NCI-H128 (cell line): ENCODE data around the gene CDYL2.
"Not testable (repeated sequence)": the region's sequence is repeated elsewhere in the genome, so short reads cannot be mapped to it uniquely, and the experiment has no call there.

Experiments
- DNase-seq: peaks from one replicate; lab custom pipeline; 2025; ENCODE audit not compliant: unreplicated experiment; lab: John Stamatoyannopoulos, UW

CDYL2 gene, protein sequence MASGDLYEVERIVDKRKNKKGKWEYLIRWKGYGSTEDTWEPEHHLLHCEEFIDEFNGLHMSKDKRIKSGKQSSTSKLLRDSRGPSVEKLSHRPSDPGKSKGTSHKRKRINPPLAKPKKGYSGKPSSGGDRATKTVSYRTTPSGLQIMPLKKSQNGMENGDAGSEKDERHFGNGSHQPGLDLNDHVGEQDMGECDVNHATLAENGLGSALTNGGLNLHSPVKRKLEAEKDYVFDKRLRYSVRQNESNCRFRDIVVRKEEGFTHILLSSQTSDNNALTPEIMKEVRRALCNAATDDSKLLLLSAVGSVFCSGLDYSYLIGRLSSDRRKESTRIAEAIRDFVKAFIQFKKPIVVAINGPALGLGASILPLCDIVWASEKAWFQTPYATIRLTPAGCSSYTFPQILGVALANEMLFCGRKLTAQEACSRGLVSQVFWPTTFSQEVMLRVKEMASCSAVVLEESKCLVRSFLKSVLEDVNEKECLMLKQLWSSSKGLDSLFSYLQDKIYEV

DNA sequence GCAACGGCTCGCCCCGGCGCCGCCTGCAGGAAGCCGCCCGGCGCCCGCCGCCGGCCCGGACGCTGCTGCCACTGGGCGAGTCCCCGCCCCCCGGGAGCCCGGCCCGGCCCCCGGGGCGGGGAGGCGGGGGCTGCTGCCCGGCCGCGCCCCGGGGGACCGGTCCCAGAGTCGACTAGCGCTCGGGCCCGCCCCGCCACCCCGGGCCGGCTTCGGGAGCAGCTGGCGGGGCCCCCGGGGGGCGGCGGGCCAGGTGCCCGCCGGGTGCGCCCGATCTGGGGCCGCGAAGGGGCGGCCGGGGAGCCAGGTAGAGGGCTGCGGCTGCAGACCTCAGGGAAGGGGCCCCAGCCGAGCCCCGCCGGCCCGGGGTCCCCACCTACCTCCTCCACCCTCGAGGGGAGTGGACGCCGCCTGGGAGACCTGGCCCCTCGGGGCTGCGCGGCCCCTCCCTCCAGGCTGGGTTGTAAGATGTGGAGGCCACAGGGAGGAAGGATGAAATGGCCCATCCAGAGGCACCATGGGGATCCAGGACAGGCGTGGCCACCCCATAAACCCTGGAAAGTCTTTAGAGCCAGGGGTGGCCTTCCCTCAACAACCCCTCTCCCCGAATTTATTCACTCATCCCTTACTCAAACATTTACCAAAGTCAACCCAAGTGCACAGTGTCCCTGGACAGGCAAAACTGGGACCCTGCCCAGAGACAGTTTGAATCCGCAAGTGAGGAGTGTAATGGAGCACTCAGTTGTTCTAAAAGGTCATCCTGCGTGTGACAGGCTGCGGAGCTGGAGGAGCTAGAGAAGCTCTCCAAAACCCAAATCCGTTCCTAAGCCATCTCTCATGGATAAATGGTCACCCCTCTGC lies at the start of gene CDYL2:
CDYL2 (minus strand) TSS at position 73 of the 858 bp plus-strand sequence. CDS start 425 bp downstream, outside the sequence.
- DNase-seq = no peak

DNA sequence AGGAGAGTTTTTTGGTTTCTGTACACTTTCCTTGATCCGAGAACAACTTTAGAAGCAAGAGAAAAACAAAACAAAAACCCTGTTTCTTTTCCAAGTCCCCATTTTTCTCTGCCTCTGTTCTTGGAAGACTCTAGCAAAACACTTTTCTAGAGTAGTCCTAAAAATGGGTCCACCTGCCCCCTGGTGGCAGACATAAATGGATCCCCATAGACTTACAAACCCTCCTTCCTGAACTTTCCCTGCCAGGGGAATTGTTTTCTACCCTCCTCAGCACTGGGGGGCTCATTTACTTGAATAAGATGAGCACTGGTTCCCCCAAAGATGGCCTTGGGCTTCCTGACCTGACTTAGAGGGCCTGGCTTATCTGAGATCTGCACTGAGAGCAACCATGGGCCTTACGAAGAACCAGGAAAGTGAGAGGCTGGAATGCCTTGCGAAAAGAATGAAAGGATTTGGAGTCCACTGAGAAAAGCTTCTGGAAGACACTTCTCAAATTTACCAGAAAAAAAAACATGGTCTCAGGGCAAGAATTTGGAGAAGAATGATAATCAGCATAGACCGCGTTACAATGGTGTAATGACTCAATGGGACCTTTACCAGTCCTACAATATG lies 48.0 kb upstream of the CDYL2 start:
- DNase-seq = no peak

DNA sequence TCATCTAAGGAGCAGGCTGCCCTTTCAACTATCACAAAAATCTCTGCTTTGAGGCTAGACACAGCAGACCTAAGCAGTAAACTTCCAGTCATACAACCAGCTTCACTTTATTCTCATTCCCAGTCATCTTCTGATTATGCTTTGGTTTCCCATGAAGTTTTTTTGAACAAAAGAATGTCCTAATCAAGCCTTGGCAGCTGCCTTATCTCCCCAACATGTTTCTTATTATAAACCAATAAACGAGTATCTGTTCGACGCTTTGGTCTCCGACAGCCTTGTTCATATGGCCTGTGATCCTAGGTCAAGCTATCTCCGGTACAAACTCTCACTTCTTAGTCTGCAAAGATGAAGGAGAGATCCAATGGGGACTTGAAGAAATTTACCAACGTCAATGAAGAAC lies 47.4 kb upstream of the CDYL2 start:
- DNase-seq = no peak

DNA sequence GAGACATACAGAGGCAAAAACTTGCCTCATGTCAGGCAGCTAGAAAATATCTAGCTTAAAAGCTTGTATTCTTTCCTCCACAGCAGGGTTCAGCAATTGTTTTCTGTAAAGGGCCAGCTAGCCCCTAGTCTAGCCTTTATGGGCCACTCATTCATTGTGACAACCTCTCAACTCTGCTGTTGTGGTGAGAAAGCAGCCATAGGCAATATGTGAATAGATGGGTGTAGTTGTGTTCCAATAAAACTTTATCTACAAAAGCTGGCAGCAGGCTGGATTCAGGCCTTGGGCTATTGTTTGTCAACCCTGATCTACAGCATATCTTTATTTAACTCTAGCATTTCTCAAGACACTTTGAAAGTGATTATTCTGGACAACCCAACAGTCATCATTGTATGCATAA lies 46.4 kb upstream of the CDYL2 start:
- no peak for DNase-seq

DNA sequence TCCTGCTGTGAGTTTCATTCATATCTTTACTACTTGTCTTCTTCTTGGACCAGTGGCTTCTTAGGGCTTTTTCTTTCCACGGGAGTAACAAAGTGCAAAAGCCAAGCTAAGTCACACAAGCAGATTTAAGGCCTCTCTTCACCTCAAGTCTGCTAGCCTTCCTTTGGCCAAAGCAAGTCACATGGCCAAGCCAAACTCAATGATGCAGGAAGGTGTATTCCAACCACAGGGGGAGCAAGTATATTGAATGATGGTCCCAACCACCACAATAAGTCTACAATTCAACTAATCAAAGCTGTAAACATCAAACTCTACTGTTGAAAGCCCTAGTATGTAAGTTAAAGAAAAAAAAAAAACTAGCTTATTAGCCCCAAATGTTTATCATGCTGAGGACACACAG lies 44.5 kb upstream of the CDYL2 start:
- no peak for DNase-seq

DNA sequence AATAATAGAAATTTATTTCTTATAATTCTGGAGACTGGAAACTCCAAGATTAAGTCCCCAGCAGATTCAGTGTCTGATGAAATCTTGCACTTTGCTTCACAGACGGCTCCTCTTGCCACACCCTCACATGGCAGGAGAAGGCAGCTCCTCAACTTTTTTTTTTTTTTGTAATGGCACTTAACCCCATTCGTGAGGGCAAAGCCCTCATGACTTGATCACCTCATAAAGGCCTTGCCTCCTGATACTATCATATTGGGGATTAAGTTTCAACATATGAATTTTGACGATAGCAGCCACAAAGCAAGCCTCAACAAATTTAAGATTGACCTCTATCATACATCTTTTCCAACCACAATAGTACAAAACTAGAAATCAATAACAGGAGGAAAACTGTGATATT lies 42.3 kb upstream of the CDYL2 start:
- no peak for DNase-seq

DNA sequence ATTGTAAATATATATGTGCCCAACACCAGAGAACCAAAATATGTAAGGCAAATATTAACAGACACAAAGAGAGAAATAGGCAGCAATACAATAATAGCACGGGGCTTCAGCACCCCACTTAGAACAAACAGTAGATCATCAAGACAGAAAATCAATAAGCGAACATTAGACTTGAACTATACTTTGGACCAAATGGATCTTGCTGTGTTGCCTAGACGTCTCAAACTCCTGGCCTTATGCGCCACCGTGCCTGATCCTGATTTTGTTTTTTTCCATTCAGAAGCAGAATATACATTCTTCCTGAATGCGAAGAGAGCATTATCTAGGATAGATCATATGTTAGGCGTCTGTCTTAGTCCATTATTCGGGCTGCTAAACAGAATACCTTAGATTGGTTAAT lies 41.9 kb upstream of the CDYL2 start:
- DNase-seq = no peak

DNA sequence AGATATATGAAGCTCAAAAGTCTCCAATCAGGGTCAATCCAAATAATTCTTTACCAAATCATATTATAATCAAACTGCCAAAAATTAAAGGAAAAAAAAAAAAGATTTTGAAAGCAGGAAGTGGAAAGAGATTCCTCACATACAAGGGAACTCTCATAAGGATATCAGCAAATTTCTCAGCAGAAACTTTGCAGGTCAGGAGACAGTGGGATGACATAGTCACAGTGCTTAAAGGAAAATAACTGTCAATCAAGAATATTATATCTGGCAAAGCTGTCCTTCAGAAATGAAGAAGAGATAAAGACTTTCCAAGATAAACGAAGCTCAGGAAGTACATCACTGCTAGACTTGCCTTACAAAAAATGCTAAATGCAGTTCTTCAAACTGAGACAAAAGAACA lies 40.0 kb upstream of the CDYL2 start:
- DNase-seq = no peak

DNA sequence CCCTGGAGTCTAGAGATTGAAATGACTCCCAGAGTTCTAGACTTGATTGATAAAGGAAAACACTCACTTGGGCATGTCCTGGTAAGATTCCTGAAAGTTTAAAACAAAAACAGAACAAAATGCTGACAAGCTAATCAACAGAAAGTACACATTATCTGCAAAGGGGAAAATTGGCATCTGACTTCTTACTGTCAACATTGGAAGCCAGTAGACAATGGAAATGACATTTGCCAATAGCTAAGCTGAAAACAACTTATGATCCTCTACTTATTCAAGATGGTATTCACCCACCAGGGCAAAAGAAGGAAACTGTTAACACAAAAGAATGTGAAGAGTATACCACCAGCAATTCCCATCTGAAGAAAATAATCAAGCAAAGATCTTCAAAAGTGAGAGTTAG lies 36.8 kb upstream of the CDYL2 start:
- DNase-seq = no peak

DNA sequence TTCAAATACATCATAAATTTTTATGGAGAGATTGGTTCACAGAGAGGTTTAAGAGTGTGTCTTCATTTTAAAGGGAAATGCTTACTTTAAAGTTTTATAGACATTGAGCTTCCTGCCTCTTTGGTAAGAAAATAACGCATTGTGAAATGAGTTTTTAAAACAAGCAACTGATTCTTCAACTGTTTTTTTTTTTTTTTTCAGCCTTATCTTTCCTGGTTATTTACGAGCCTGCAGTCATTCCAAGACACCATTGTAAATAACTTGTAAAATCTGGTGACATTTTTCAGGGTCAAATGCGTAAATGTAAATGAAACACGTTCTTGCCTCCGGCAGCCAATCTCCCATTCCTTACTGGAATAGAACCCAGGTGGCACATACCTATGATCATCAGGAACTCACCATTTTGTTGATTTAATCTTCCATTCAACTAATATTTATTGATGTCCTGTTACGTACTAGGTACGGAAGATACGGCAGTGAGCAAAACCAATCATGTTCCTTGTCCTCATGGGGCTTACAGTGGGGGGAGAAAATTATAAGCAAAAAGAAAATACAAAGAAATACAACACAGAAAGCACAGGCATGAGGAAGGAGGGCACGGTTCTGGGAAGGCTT lies 33.2 kb upstream of the CDYL2 start:
- no peak for DNase-seq

DNA sequence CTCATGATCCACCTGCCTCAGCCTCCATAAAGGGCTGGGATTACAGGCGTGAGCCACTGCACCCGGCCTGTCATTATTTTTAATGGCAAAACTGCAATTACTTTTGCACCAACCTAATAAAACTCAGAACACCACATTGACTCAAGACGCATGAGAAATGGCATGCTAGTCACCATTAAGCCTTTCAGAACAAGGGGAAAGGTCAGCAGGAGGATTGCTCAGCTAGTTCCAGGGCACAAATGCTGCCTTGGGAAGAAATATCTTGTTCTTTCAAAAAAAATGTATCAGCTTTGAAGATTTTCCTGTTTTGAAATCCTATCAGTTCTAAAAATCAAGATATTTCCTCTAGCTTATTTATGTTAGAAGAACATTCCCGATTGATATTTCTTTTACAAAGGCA lies 32.4 kb upstream of the CDYL2 start:
- DNase-seq = no peak

DNA sequence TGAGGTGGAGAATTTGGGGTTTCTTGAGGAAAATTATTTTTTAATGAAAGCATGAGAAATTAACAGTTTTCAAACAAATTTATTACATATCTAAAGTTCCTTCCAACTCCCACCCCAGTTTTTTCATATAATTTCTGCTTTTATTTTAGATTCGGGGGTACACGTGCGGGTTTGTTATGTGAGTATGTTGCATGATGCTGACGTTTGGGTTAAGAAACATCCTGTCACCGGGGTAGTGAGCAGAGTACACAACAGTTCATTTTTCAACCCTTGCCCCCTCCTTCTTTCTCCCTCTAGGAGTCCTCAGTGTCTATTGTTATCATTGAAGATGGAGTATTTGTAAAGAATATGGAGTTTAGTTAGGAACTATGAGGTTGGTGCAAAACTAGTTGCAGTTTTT lies 31.8 kb upstream of the CDYL2 start:
- no peak for DNase-seq

DNA sequence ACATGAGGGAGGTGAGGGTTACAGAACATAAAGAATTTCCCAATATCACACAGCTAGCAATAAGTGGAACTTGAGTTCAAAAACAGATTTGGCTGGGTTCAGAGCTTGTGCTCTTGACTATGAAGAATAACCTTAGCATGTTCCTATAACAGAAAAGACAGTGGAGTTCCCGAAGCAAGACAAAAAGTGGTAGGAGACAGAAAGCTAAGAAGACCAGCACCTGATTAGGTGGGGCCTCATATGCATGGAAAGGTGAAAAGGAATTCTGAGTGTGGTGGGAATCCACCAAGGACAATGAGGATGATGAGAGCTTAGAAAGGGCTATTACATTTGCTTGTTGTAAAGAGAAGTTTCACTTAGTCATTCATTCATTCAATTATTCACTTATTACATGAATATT lies 26.6 kb upstream of the CDYL2 start:
- no peak for DNase-seq

DNA sequence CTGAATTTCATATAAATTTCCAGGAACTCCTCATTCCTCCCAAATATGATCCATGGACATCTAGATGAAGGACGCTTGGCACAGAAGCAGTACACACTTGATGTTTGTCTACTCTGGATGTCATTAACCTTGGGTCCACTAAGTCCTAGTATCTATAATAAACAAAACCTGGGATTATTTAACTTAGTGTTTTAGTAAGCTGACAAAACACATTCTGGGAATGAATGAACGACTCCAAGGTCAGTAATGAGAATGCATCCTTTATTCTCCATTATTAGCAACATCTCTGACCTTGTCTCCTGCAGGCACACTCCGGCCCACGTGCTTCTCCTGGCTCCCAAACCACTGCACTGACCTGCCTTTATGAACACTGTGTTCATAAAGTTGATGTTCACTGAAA lies 24.1 kb upstream of the CDYL2 start:
- DNase-seq = no peak

DNA sequence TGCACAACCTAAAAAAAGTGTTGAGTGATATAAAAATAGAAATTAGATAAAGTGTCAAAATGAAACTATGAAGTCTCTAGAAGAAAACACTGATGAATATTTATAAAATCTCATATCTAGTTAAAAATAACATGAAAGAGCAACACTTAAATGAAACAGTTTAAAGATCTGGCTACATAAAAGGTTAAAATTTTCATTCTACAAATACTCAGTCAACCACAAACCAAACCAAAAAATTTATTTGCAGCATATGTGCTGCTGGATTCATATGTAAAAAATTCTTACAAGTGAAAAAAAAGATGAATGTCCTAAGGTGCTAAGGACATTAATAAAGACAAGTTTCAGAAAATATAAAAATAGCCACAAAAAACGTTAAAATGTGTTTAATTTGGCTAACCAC lies 22.6 kb upstream of the CDYL2 start:
- DNase-seq = no peak

DNA sequence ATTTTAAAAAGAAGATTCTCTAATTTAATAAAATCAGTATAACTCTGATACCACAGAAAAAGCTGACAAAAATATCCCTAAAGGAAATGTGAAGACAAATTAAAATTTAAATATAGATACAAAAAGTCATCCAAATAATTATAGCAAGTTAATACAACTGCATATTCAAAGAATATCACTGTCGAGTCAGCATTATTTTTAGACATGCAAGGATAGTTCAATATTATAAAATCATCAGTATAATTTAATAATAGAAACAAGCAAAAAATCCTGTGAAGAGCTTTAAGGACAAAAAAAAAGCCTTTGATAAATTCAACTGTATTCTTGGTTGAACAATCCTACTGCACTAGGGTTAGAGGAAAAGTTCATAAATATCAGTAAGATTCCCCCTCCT lies 21.0 kb upstream of the CDYL2 start:
- no peak for DNase-seq

DNA sequence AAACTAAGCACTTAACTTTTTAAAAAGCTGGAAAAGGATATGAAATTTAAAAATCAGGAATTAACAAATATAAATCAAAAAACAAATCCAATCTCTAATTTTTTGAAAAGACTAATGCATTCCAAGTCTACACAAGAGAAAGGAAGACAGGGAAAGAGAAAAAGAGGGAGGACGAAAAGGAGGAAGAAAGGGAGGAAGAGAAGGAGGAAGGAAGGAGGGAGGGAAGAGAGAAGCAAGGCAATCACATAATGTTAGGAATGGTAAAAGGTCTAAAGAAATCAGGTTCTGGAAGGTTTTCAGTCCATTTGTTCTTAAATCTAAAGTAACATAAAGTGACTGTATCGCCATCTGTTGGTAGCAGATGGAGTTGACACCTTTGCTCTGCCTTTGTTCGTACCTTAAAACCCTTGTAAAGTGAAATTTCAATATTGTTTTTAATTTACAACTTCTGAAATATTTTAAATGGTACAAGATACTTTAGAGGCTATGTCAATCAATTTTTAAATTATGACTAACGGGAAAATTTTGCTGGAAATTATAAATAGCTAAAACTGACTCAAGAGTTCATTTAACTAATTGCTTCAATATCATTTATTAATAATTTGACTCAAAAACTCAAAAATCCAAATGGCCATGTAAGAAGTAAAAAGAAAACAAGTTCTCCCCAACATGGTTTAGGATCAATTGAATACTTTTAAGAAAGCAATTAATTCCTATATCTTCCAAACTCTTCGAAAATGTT lies 20.4 kb upstream of the CDYL2 start:
- no peak for DNase-seq

DNA sequence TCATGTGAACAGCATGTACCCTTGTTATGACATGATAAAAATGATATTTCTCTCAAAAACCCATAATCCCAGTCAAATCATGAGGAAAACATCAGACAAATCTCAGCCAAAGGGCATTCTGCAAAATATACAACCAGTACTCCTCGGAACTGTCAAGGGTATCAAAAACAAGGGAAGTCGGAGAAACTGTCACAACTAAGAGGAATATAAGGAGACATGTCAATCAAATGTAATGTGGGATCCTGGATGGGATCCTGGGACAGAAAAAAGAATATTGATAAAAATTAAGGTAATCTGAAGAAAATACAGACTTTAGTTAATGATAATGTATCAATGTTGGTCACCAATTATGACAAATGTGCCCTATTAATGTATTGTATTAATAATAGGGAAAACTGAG lies 15.6 kb upstream of the CDYL2 start:
- DNase-seq = no peak

DNA sequence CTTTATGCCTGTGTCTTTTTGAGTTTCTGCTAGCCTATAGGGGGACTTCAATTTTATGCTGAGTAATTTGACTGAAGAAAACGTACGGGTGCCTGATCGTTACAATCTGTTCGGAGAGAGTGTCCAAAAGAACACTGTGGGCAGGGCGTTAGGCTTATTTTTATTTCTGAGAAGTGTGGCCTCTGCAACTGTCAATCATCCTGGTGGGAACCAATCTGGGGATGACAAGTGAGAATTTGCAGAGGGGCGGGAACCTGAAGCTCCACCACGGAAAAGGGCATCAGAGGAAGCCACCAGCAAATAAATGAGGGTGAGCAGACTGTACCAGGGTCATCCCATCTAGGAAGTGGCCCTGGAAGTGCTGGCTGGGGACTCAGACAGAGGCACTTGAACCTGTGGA lies 12.0 kb upstream of the CDYL2 start:
- no peak for DNase-seq

DNA sequence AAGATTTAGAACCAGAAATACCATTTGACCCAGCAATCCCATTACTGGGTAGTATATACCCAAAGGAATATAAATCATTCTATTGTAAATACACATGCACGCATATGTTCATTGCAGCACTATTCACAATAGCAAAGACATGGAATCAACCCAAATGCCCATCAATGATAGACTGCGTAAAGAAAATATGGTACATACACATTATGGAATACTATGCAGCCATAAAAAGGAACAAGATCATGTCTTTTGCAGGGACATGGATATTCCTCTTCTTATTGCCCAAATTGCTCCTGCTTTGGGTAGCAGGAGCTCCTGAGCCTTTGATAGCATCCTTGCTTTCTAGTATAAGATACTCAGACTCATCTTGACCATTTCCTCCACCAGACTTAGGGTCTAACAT lies 10.9 kb upstream of the CDYL2 start:
- DNase-seq = not testable (repeated sequence)

DNA sequence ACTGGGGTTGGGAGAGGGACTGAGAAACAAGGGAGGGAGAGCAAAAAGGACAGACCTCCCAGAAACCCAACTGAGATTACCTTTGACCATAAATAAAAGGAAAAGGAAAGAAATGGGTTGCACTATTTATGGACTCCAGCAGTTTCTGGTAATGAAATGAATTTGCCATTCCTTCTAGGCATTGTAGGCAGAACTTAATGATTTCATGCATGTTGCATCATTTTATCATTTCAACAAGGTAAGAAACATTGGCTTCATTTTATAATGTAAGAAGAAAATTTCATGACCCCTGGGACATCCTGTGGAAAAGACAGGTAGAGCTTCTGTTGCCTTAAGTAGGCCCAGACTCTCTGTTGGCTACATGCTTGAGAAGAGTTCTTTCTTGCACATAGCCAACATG lies 8.2 kb upstream of the CDYL2 start:
- DNase-seq = no peak
